Gastroesophageal sphincter (tissue), 4 donors: ENCODE measurements around the gene C16orf92. TPM values are rescaled to one million over a fixed set of nuclear protein-coding genes. Genes with fewer than 3 reads are reported as not detected.

ENCODE experiments used
- ATAC-seq: fragments of 150-250 bp; one replicate; pipeline ENCODE4 v1.9.1; 2016; ENCODE audit warnings: mild to moderate bottlenecking, moderate library complexity
- H3K27ac ChIP-seq, 4 donors: fragments of 200-600 bp; sonication (generic) in 3 of 4; 1 replicate in 3 of 4; 2 replicates in 1 of 4; pipeline ENCODE4 v1.5.1; 2016 to 2019
- H3K27me3 ChIP-seq: fragments of 200-600 bp; sonication (generic); one replicate; pipeline ENCODE4 v1.5.1; 2019
- H3K36me3 ChIP-seq, 2 donors: fragments of 200-600 bp; sonication (generic); one replicate each; pipeline ENCODE4 v1.5.1; 2019; ENCODE audit warnings: control low read depth in 1 of 2
- H3K4me1 ChIP-seq, 3 donors: fragments of 200-600 bp; sonication (generic); 1 replicate in 2 of 3; 2 replicates in 1 of 3; pipeline ENCODE4 v1.5.1; 2016 to 2019; ENCODE audit warnings: control low read depth in 2 of 3
- H3K4me3 ChIP-seq, 2 donors: fragments of 200-600 bp; sonication (generic); one replicate each; pipeline ENCODE4 v1.5.1; 2019; ENCODE audit warnings: mild to moderate bottlenecking in 1 of 2, moderate library complexity in 1 of 2
- H3K9me3 ChIP-seq, 3 donors: fragments of 200-600 bp; sonication (generic); one replicate each; pipeline ENCODE4 v1.5.1; 2017 to 2019; ENCODE audit warnings: control low read depth in 2 of 3
- CTCF ChIP-seq, 4 experiments: fragments of 200-600 bp in 2 of 4; fragments of 450-650 bp in 2 of 4; sonication (generic) in 1 of 4; IDR thresholded peaks; one replicate each; pipeline ENCODE4 v1.5.1; 2017 to 2019; ENCODE audit warnings: antibody characterized with exemption in 4 of 4, mild to moderate bottlenecking in 2 of 4, moderate library complexity in 2 of 4
- EP300 ChIP-seq: sonication (generic); formaldehyde crosslinking; IDR thresholded peaks from one replicate; pipeline ENCODE4 v1.6.1; 2017; ENCODE audit warnings: antibody characterized with exemption, mild to moderate bottlenecking
- POLR2A ChIP-seq, 2 donors: fragments of 450-650 bp; IDR thresholded peaks; one replicate each; pipeline ENCODE4 v1.6.1; 2017; ENCODE audit warnings: antibody characterized with exemption in 2 of 2, mild to moderate bottlenecking in 2 of 2, moderate library complexity in 1 of 2
- POLR2AphosphoS5 ChIP-seq: sonication (generic); formaldehyde crosslinking; IDR thresholded peaks from one replicate; pipeline ENCODE4 v1.6.1; 2017; ENCODE audit warnings: antibody characterized with exemption
- WGBS, 2 donors: methylation state at CpG; one replicate each; pipeline ENCODE4 v1.1.5; 2018; ENCODE audit warnings: low coverage in 1 of 2; 5-methylcytosine and 5-hydroxymethylcytosine counted together
- total RNA-seq, 4 donors: library from RNA; depleted of rRNA; stranded (reverse); fragments of >200 nt; gene quantifications; one replicate each; pipeline ENCODE4 v1.1.0, GENCODE V29; 2016

C16orf92 gene, protein sequence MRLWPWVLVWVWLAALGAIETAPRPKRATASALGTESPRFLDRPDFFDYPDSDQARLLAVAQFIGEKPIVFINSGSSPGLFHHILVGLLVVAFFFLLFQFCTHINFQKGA
- total RNA-seq: not detected

GRCh38 chr16:30022887-30023286, at the start of gene C16orf92:
Gene C16orf92 (plus strand): TSS chr16:30023198. CDS start chr16:30023341, 143 bp downstream.
- Histone ChIP-seq H3K27me3 (peaks cover 38% of the 10 kb centered on the region), H3K9me3 (no peaks in the 10 kb centered on the region), H3K4me3 (no peak within 1 kb of the TSS), H3K4me1 (peaks cover 0 to 14% (median 4%) of the 10 kb centered on the region in 3 donors), H3K27ac (no peak within 1 kb of the TSS), H3K36me3 (no peaks in the 10 kb centered on the region)
- TF ChIP-seq EP300 (no peak), POLR2AphosphoS5 (no peak), POLR2A (IDR thresholded peaks at IDR 0.05) (no peak), CTCF (IDR thresholded peaks at IDR 0.05) (no peak)
- no peak for ATAC-seq
- 71 to 84% methylated on average over 1 to 6 of the region's 6 CpGs for WGBS, 2 donors

- H3K4me1 ChIP-seq: peaks cover 5 to 50% (median 31%) of the 10 kb centered on the region in 3 donors
- peak; percentile 99 for ATAC-seq
- H3K36me3 ChIP-seq: peaks cover 0 to 49% of the 10 kb centered on the region in 2 donors
- WGBS, 2 donors: 1 to 7% methylated on average over 3 to 15 of the region's 75 CpGs
- peak within 1 kb of the TSS; percentile 83 to 95 for H3K4me3 ChIP-seq
- H3K27ac ChIP-seq: peak within 1 kb of the TSS; percentile 83 to 94 (median 92)
- peak; percentile 71 to 76 for TF ChIP-seq POLR2A (IDR thresholded peaks at IDR 0.05)
- TF ChIP-seq EP300: no peak
- TF ChIP-seq CTCF (IDR thresholded peaks at IDR 0.05): peak in 1 of 4 experiments; percentile 16
- TF ChIP-seq POLR2AphosphoS5: peak; percentile 83
- H3K27me3 ChIP-seq: no peaks in the 10 kb centered on the region
- no peaks in the 10 kb centered on the region for H3K9me3 ChIP-seq
Measured at GRCh38 chr16:29973384-29974246, 49.4 kb upstream of the C16orf92 start, which contains the start of gene TAOK2. Gene TAOK2 (plus strand): TSS chr16:29973868. CDS start chr16:29977773, 3,905 bp downstream.

GRCh38 chr16:29974291-29975133, 48.5 kb upstream of the C16orf92 start:
- H3K27me3 ChIP-seq: no peaks in the 10 kb centered on the region

DNA sequence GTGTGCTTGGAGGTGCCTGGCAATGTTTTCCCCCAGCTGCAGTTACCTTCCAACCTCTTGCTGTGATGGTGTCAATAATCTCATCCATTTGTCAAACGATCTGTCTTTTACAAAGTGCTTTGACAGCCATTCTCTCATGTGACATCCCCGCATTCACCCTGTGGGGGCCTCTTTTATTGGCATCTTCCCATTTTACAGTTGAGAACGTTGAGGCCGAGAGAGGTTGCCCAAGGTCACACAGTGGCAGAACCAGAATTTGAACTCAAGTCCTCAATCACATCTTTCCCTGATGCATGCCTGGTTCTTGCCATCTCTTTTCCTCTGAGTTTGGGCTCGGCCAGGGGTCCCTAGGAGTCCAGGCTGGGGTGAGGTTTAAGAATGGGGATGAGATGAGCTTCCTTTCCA, 47.9 kb upstream of the C16orf92 start:
- Histone ChIP-seq H3K4me1 (peaks cover 5 to 51% (median 31%) of the 10 kb centered on the region in 3 donors), H3K27ac (peak overlapping the region in 3 of 4 donors; percentile 92 to 94 (median 92)), H3K36me3 (peaks cover 0 to 49% of the 10 kb centered on the region in 2 donors), H3K27me3 (no peaks in the 10 kb centered on the region), H3K4me3 (peak overlapping the region; percentile 83 to 95), H3K9me3 (no peaks in the 10 kb centered on the region)
- TF ChIP-seq EP300 (no peak), CTCF (IDR thresholded peaks at IDR 0.05) (no peak)
- no peak for ATAC-seq
- 9 to 80% methylated on average over 1 to 2 of the region's 5 CpGs for WGBS, 2 donors

More at GRCh38 chr16:29974291-29975133, 48.5 kb upstream of the C16orf92 start:
- peak overlapping the region; percentile 83 to 94 (median 92) for H3K27ac ChIP-seq
- peaks cover 5 to 51% (median 31%) of the 10 kb centered on the region in 3 donors for H3K4me1 ChIP-seq
- TF ChIP-seq CTCF (IDR thresholded peaks at IDR 0.05) (no peak), POLR2A (IDR thresholded peaks at IDR 0.05) (peak in 1 of 2 donors; percentile 16)
- no peaks in the 10 kb centered on the region for H3K9me3 ChIP-seq
- peaks cover 0 to 49% of the 10 kb centered on the region in 2 donors for H3K36me3 ChIP-seq
- ATAC-seq: no peak
- peak overlapping the region; percentile 83 to 95 for H3K4me3 ChIP-seq
- WGBS, 2 donors: 0 to 6% methylated on average over 5 to 9 of the region's 31 CpGs
